Hindlimb muscle (tissue), 1 donor: ENCODE measurements around the gene CHRM2. TPM values are rescaled to one million over a fixed set of nuclear protein-coding genes. Genes with fewer than 3 reads are reported as not detected.

Experiments
- DNase-seq: peaks from one replicate; pipeline ENCODE4 v3.0.0-alpha.2; 2013
- polyA plus RNA-seq: library from polyadenylated mRNA; unstranded; fragments of 120-200 nt; gene quantifications from one replicate; pipeline ENCODE4 v1.2.1, GENCODE V29; 2013; ENCODE audit not compliant: insufficient read length

Gene CHRM2
- polyA plus RNA-seq, 1 donor = 0.12 TPM

- no peak for DNase-seq
These were observed 29.2 kb downstream of the CHRM2 start for GRCh38 chr7:136897676-136898075.

GRCh38 chr7:136900005-136900404, 31.6 kb downstream of the CHRM2 start:
- no peak for DNase-seq

GRCh38 chr7:136910771-136911170, 42.3 kb downstream of the CHRM2 start:
- DNase-seq = no peak

GRCh38 chr7:136911344-136911743, 42.9 kb downstream of the CHRM2 start:
- no peak for DNase-seq

- no peak for DNase-seq
These were observed 43.9 kb downstream of the CHRM2 start for GRCh38 chr7:136912339-136912738.

GRCh38 chr7:136914016-136914415, 45.6 kb downstream of the CHRM2 start:
- no peak for DNase-seq

GRCh38 chr7:136919820-136920219, 51.4 kb downstream of the CHRM2 start:
- no peak for DNase-seq

GRCh38 chr7:136923111-136923667, 54.7 kb downstream of the CHRM2 start:
- DNase-seq = no peak

GRCh38 chr7:136925044-136925443, 56.6 kb downstream of the CHRM2 start:
- DNase-seq = no peak

- DNase-seq = no peak
These were observed 57.1 kb downstream of the CHRM2 start for GRCh38 chr7:136925556-136925955.

GRCh38 chr7:136931169-136931867, 62.9 kb downstream of the CHRM2 start:
- no peak for DNase-seq

GRCh38 chr7:136937436-136937835, 69.0 kb downstream of the CHRM2 start:
- no peak for DNase-seq

- DNase-seq = no peak
These were observed 70.0 kb downstream of the CHRM2 start for GRCh38 chr7:136938476-136938875.

- no peak for DNase-seq
These were observed 71.7 kb downstream of the CHRM2 start for GRCh38 chr7:136940122-136940521.

GRCh38 chr7:136940917-136941316, 72.5 kb downstream of the CHRM2 start:
- no peak for DNase-seq

GRCh38 chr7:136941816-136942215, 73.4 kb downstream of the CHRM2 start:
- no peak for DNase-seq

GRCh38 chr7:136942401-136942800, 73.9 kb downstream of the CHRM2 start:
- no peak for DNase-seq

GRCh38 chr7:136942994-136943393, 74.5 kb downstream of the CHRM2 start:
- DNase-seq = no peak

GRCh38 chr7:136947347-136947746, 78.9 kb downstream of the CHRM2 start:
- DNase-seq = no peak

GRCh38 chr7:136950331-136950730, 81.9 kb downstream of the CHRM2 start:
- no peak for DNase-seq

- no peak for DNase-seq
These were observed 84.9 kb downstream of the CHRM2 start for GRCh38 chr7:136953386-136953785.

- no peak for DNase-seq
These were observed 87.8 kb downstream of the CHRM2 start for GRCh38 chr7:136956232-136956631.

- DNase-seq = no peak
These were observed 88.2 kb downstream of the CHRM2 start for GRCh38 chr7:136956671-136957070.

GRCh38 chr7:136957391-136957790, 88.9 kb downstream of the CHRM2 start:
- DNase-seq = no peak

GRCh38 chr7:136958016-136958415, 89.6 kb downstream of the CHRM2 start:
- no peak for DNase-seq
